Spinal cord (tissue), 10 donors: ENCODE results near the gene ABHD10. TPM values are rescaled to one million over a fixed set of nuclear protein-coding genes. Genes with fewer than 3 reads are reported as not detected.

Experiments used
- DNase-seq, 6 donors: peaks; one replicate each; pipeline versions ENCODE4 v3.0.0 to v3.0.0-alpha.2; 2013 to 2015; ENCODE audit warnings: low spot score in 6 of 6, low read depth in 4 of 6
- H3K27ac ChIP-seq: one replicate; pipeline ENCODE4 v1.5.1; 2013; ENCODE audit warnings: low read depth, low read length, control low read depth
- H3K27me3 ChIP-seq: one replicate; pipeline ENCODE4 v1.6.1; 2013; ENCODE audit warnings: low read length; ENCODE audit not compliant: control insufficient read depth, insufficient read depth
- H3K36me3 ChIP-seq: one replicate; pipeline ENCODE4 v1.6.1; 2013; ENCODE audit warnings: low read length; ENCODE audit not compliant: control insufficient read depth, insufficient read depth
- H3K4me1 ChIP-seq: one replicate; pipeline ENCODE4 v1.6.1; 2013; ENCODE audit warnings: low read length; ENCODE audit not compliant: control insufficient read depth, insufficient read depth
- H3K4me3 ChIP-seq: one replicate; pipeline ENCODE4 v1.5.1; 2013; ENCODE audit warnings: low read depth, low read length, control low read depth
- H3K9me3 ChIP-seq: one replicate; pipeline ENCODE4 v1.6.1; 2013; ENCODE audit warnings: low read length; ENCODE audit not compliant: control insufficient read depth, insufficient read depth
- WGBS: methylation state at CpG from one replicate; pipeline ENCODE4 v1.1.5; 2013; ENCODE audit warnings: missing lambda C conversion rate; ENCODE audit not compliant: insufficient coverage; 5-methylcytosine and 5-hydroxymethylcytosine counted together
- polyA plus RNA-seq, 2 donors: library from polyadenylated mRNA; unstranded; fragments of 120-200 nt; gene quantifications; one replicate each; pipeline ENCODE4 v1.2.1, GENCODE V29; 2013; ENCODE audit not compliant: insufficient read length in 2 of 2
- total RNA-seq, 2 donors: library from RNA; depleted of rRNA in 1 of 2; stranded (reverse); fragments of 120-200 nt in 1 of 2; fragments of >200 nt in 1 of 2; gene quantifications; one replicate each; pipeline versions ENCODE4 v1.2.3 to v1.2.4, GENCODE V29; 2013 to 2014
- donor health status: healthy.

Gene ABHD10
- total and polyA plus RNA-seq, 4 donors: 49.2 to 85.8 (median 59.0) TPM

- H3K27me3 ChIP-seq: no peaks in the 10 kb centered on the region
- no peak overlapping the region for H3K27ac ChIP-seq
- H3K9me3 ChIP-seq: no peaks in the 10 kb centered on the region
- H3K4me3 ChIP-seq: no peak overlapping the region
- H3K4me1 ChIP-seq: no peaks in the 10 kb centered on the region
- DNase-seq: no peak
- no peaks in the 10 kb centered on the region for H3K36me3 ChIP-seq
- no CpG with 5 or more reads among the region's 3 CpGs for WGBS
Measured at GRCh38 chr3:111972891-111973290, 5.9 kb upstream of the ABHD10 start.

GRCh38 chr3:111975131-111975530 is 3.7 kb upstream of the ABHD10 start:
- Histone ChIP-seq H3K4me1 (no peaks in the 10 kb centered on the region), H3K27me3 (no peaks in the 10 kb centered on the region), H3K9me3 (no peaks in the 10 kb centered on the region), H3K27ac (no peak overlapping the region), H3K4me3 (no peak overlapping the region), H3K36me3 (no peaks in the 10 kb centered on the region)
- DNase-seq: no peak
- 89% methylated on average over 1 of the region's 2 CpGs for WGBS

GRCh38 chr3:111976254-111976653 is 2.6 kb upstream of the ABHD10 start:
- Histone ChIP-seq H3K36me3 (no peaks in the 10 kb centered on the region), H3K4me3 (no peak overlapping the region), H3K4me1 (peaks cover 6% of the 10 kb centered on the region), H3K27me3 (no peaks in the 10 kb centered on the region), H3K27ac (no peak overlapping the region), H3K9me3 (no peaks in the 10 kb centered on the region)
- WGBS: no CpG with 5 or more reads among the region's 2 CpGs
- no peak for DNase-seq

GRCh38 chr3:111979434-111980038 is 710 bp downstream of the ABHD10 start:
- H3K9me3 ChIP-seq: no peaks in the 10 kb centered on the region
- no peaks in the 10 kb centered on the region for H3K36me3 ChIP-seq
- DNase-seq: peak in 1 of 6 donors; percentile 65
- H3K4me1 ChIP-seq: peaks cover 6% of the 10 kb centered on the region
- WGBS: no CpG with 5 or more reads among the region's 5 CpGs
- no peaks in the 10 kb centered on the region for H3K27me3 ChIP-seq
- H3K27ac ChIP-seq: peak overlapping the region; percentile 87
- H3K4me3 ChIP-seq: peak overlapping the region; percentile 99

GRCh38 chr3:111980716-111981456 is 2.1 kb downstream of the ABHD10 start:
- no peak overlapping the region for H3K27ac ChIP-seq
- H3K27me3 ChIP-seq: no peaks in the 10 kb centered on the region
- H3K4me3 ChIP-seq: no peak overlapping the region
- no peak for DNase-seq
- H3K36me3 ChIP-seq: no peaks in the 10 kb centered on the region
- no peaks in the 10 kb centered on the region for H3K9me3 ChIP-seq
- 80% methylated on average over 3 of the region's 10 CpGs for WGBS
- H3K4me1 ChIP-seq: peaks cover 6% of the 10 kb centered on the region

- H3K9me3 ChIP-seq: no peaks in the 10 kb centered on the region
- peaks cover 6% of the 10 kb centered on the region for H3K4me1 ChIP-seq
- no peak for DNase-seq
- H3K27ac ChIP-seq: no peak overlapping the region
- H3K27me3 ChIP-seq: no peaks in the 10 kb centered on the region
- peaks cover 3% of the 10 kb centered on the region for H3K36me3 ChIP-seq
- H3K4me3 ChIP-seq: no peak overlapping the region
- no CpG with 5 or more reads among the region's 3 CpGs for WGBS
Measured at GRCh38 chr3:111981457-111981763, 2.6 kb downstream of the ABHD10 start.

GRCh38 chr3:111984636-111985298 is 5.9 kb downstream of the ABHD10 start:
- H3K27me3 ChIP-seq: no peaks in the 10 kb centered on the region
- DNase-seq: no peak
- H3K27ac ChIP-seq: no peak overlapping the region
- no peak overlapping the region for H3K4me3 ChIP-seq
- no peaks in the 10 kb centered on the region for H3K9me3 ChIP-seq
- H3K36me3 ChIP-seq: peaks cover 4% of the 10 kb centered on the region
- 80% methylated on average over 1 of the region's 2 CpGs for WGBS
- H3K4me1 ChIP-seq: peaks cover 6% of the 10 kb centered on the region

- H3K36me3 ChIP-seq: peaks cover 4% of the 10 kb centered on the region
- WGBS: no CpG with 5 or more reads among the region's 3 CpGs
- no peaks in the 10 kb centered on the region for H3K9me3 ChIP-seq
- H3K4me3 ChIP-seq: no peak overlapping the region
- no peaks in the 10 kb centered on the region for H3K27me3 ChIP-seq
- no peak overlapping the region for H3K27ac ChIP-seq
- no peak for DNase-seq
- no peaks in the 10 kb centered on the region for H3K4me1 ChIP-seq
Measured at GRCh38 chr3:111986800-111987199, 8.0 kb downstream of the ABHD10 start.

- WGBS: 60% methylated on average over 1 of the region's 3 CpGs
- peak in 3 of 6 donors; percentile 50 to 91 (median 80) for DNase-seq
- Histone ChIP-seq H3K27ac (no peak overlapping the region), H3K36me3 (peaks cover 4% of the 10 kb centered on the region), H3K27me3 (no peaks in the 10 kb centered on the region), H3K4me1 (no peaks in the 10 kb centered on the region), H3K4me3 (no peak overlapping the region), H3K9me3 (no peaks in the 10 kb centered on the region)
Measured at GRCh38 chr3:111989061-111989678, 10.3 kb downstream of the ABHD10 start.
